Esophagus squamous epithelium (tissue), 5 donors: ENCODE measurements around the gene DENND1A. TPM values are rescaled to one million over a fixed set of nuclear protein-coding genes. Genes with fewer than 3 reads are reported as not detected.

Experiments
- DNase-seq: peaks from one replicate; lab custom pipeline; 2025; lab: John Stamatoyannopoulos, UW
- H3K27ac ChIP-seq, 4 donors: fragments of 200-600 bp; sonication (generic); one replicate each; pipeline ENCODE4 v1.5.1; 2016 to 2019; ENCODE audit warnings: mild to moderate bottlenecking in 1 of 4
- H3K27me3 ChIP-seq, 4 donors: fragments of 200-600 bp; sonication (generic); 1 replicate in 3 of 4; 2 replicates in 1 of 4; pipeline versions ENCODE4 v1.5.1 to v1.6.0; 2017 to 2021; ENCODE audit warnings: antibody characterized with exemption in 1 of 4
- H3K36me3 ChIP-seq, 3 donors: fragments of 200-600 bp; sonication (generic); one replicate each; pipeline ENCODE4 v1.5.1; 2016 to 2019
- H3K4me1 ChIP-seq, 3 donors: fragments of 200-600 bp; sonication (generic); one replicate each; pipeline ENCODE4 v1.5.1; 2017 to 2019
- H3K4me3 ChIP-seq, 4 donors: fragments of 200-600 bp; sonication (generic); 1 replicate in 3 of 4; 2 replicates in 1 of 4; pipeline ENCODE4 v1.5.1; 2016 to 2019; ENCODE audit warnings: mild to moderate bottlenecking in 2 of 4, moderate library complexity in 1 of 4
- H3K9me3 ChIP-seq, 3 donors: fragments of 200-600 bp; sonication (generic); one replicate each; pipeline ENCODE4 v1.5.1; 2016 to 2019
- CTCF ChIP-seq, 6 experiments: fragments of 450-650 bp in 4 of 6; fragments of 200-600 bp in 2 of 6; sonication (generic) in 2 of 6; IDR thresholded peaks; one replicate each; pipeline ENCODE4 v1.5.1; 2016 to 2019; ENCODE audit warnings: antibody characterized with exemption in 6 of 6, mild to moderate bottlenecking in 4 of 6, moderate library complexity in 4 of 6
- POLR2A ChIP-seq, 4 donors: fragments of 450-650 bp; IDR thresholded peaks; one replicate each; pipeline ENCODE4 v1.6.1; 2017; ENCODE audit warnings: antibody characterized with exemption in 4 of 4, mild to moderate bottlenecking in 4 of 4, moderate library complexity in 3 of 4
- WGBS, 2 donors: methylation state at CpG; one replicate each; pipeline ENCODE4 v1.1.5; 2018; 5-methylcytosine and 5-hydroxymethylcytosine counted together
- intact Hi-C: fragments of 100-400 bp; cut with DNase I; formaldehyde crosslinking; loops from one replicate; pipeline ENCODE4 v1.15.0; 2022
- total RNA-seq, 4 donors: library from RNA; depleted of rRNA; stranded (reverse); fragments of >200 nt; gene quantifications; one replicate each; pipeline ENCODE4 v1.1.0, GENCODE V29; 2016
- donor health status: DM: yes; HTN: yes; CAD: no.

Gene DENND1A
- total RNA-seq, 4 donors from 2014 or later, result 5.3 to 16.0 (median 12.9) TPM

DNA sequence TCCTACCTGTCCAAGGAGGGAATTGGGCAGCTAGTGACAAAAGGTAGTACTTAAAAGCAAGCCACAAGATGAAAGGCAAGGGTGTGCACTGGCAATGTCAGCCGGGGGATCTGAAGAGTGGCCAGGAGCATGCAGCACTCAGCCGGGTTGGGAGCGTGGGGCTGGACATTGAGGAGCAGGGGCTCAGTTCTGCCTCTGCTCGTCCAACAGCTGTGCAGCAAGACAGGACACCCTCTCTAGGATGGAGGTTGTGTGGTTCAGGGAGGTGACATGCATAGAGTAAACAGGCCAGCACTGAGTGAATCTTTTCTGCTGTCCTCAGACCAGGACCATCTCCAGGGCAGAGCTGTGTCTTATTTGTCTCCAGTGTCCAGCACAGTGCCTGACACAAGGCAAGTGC lies 338.6 kb downstream of the DENND1A start:
- 89 to 95% methylated on average over 4 of the region's 4 CpGs for WGBS, 2 donors
- DNase-seq, result no peak
- intact Hi-C loops, result no loop called here
- Histone ChIP-seq H3K27me3 (no peaks in the 10 kb centered on the region), H3K4me3 (no peak overlapping the region), H3K4me1 (no peaks in the 10 kb centered on the region), H3K27ac (no peak overlapping the region), H3K36me3 (no peaks in the 10 kb centered on the region), H3K9me3 (peaks cover 0 to 15% (median 0%) of the 10 kb centered on the region in 3 donors)
- TF ChIP-seq CTCF (IDR thresholded peaks at IDR 0.05) (no peak), POLR2A (IDR thresholded peaks at IDR 0.05) (no peak)

- H3K4me3 ChIP-seq, result no peak overlapping the region
- intact Hi-C loops, result no loop called here
- H3K36me3 ChIP-seq, result no peaks in the 10 kb centered on the region
- TF ChIP-seq CTCF (IDR thresholded peaks at IDR 0.05), result no peak
- no peak for TF ChIP-seq POLR2A (IDR thresholded peaks at IDR 0.05)
- H3K27me3 ChIP-seq, result no peaks in the 10 kb centered on the region
- WGBS, 2 donors, result 82 to 92% methylated on average over 3 of the region's 3 CpGs
- DNase-seq, result no peak
- H3K4me1 ChIP-seq, result no peaks in the 10 kb centered on the region
- peaks cover 0 to 15% (median 0%) of the 10 kb centered on the region in 3 donors for H3K9me3 ChIP-seq
- no peak overlapping the region for H3K27ac ChIP-seq
Observed at GRCh38 chr9:123590499-123590898, 339.4 kb downstream of the DENND1A start.

DNA sequence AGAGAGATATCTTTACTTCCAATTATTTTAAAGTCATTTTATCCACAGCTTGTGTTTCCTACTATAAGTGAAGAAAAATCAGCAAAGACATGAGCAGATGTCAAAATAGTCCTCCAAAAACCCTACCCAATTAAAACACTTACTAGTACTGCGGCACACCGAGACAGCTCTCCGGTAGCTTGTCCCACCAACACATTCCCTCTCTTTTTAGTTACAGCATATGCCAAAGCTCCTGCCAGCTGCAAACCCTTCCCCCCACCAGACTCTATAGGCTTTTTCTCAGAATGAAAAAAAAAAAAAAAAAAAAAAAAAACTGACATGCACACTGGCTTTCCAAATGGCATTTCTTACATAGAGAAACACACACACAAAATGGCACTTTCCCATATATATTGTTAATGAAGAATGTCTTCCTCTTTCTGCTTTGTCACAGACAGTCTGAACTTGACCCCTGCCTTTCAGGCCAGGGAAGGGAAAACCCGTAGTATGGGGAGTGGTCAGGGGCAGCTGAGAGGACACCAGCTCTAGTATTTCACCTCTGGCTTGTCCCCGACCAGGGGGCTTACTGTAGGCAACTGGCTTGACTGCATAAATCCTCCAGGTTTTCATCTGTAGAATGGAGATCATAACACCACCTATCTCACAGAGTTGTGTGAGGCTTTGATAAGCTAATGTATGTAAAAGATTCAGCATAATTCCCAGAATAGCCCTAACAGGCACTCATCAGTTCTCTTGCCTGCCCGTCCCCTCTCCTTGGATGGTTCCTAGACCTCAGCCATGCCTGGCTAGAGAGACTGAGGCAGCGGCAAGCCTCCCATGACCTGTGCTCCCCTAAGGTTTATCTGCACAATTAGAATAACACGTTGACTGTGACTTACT lies 340.3 kb downstream of the DENND1A start:
- intact Hi-C loops, result no loop called here
- WGBS, 2 donors, result 90 to 95% methylated on average over 7 of the region's 8 CpGs

GRCh38 chr9:123586275-123586674 lies 343.7 kb downstream of the DENND1A start:
- Histone ChIP-seq H3K4me1 (no peaks in the 10 kb centered on the region), H3K27ac (no peak overlapping the region), H3K36me3 (peaks cover 0 to 16% (median 0%) of the 10 kb centered on the region in 3 donors), H3K27me3 (no peaks in the 10 kb centered on the region), H3K9me3 (peaks cover 0 to 15% (median 0%) of the 10 kb centered on the region in 3 donors), H3K4me3 (no peak overlapping the region)
- 100% methylated on average over 1 of the region's 5 CpGs; no CpG with 5 or more reads in 1 of the 2 donors for WGBS, 2 donors
- intact Hi-C loops, result no loop called here
- no peak for DNase-seq
- TF ChIP-seq POLR2A (IDR thresholded peaks at IDR 0.05), result no peak
- TF ChIP-seq CTCF (IDR thresholded peaks at IDR 0.05), result no peak

More for the DNA sequence above, 340.3 kb downstream of the DENND1A start:
- Histone ChIP-seq H3K27me3 (no peaks in the 10 kb centered on the region), H3K36me3 (no peaks in the 10 kb centered on the region), H3K9me3 (peaks cover 0 to 15% (median 0%) of the 10 kb centered on the region in 3 donors), H3K4me3 (no peak overlapping the region), H3K4me1 (no peaks in the 10 kb centered on the region), H3K27ac (no peak overlapping the region)
- TF ChIP-seq CTCF (IDR thresholded peaks at IDR 0.05), result no peak
- no peak for TF ChIP-seq POLR2A (IDR thresholded peaks at IDR 0.05)
- no peak for DNase-seq
